HG02970 (cell line): ENCODE data around the gene FOXN4.
A peak's percentile ranks its signal among the peaks of the same experiment; 100 is the strongest.
"Not testable (repeated sequence)": the region's sequence is repeated elsewhere in the genome, so short reads cannot be mapped to it uniquely, and the experiment has no call there.

ENCODE experiments used
- ATAC-seq: cut with Tn5 transposase; IDR thresholded peaks from one replicate; pipeline ENCODE4 v1.9.1; 2021; ENCODE audit warnings: mild to moderate bottlenecking, moderate library complexity, moderate number of reproducible peaks; ENCODE audit not compliant: unreplicated experiment, low FRiP score

Gene FOXN4

GRCh38 chr12:109308534-109309380 lies at the start of gene FOXN4:
FOXN4 (minus strand) TSS chr12:109309284; CDS start chr12:109308321, 963 bp downstream.
- ATAC-seq: no peak

DNA sequence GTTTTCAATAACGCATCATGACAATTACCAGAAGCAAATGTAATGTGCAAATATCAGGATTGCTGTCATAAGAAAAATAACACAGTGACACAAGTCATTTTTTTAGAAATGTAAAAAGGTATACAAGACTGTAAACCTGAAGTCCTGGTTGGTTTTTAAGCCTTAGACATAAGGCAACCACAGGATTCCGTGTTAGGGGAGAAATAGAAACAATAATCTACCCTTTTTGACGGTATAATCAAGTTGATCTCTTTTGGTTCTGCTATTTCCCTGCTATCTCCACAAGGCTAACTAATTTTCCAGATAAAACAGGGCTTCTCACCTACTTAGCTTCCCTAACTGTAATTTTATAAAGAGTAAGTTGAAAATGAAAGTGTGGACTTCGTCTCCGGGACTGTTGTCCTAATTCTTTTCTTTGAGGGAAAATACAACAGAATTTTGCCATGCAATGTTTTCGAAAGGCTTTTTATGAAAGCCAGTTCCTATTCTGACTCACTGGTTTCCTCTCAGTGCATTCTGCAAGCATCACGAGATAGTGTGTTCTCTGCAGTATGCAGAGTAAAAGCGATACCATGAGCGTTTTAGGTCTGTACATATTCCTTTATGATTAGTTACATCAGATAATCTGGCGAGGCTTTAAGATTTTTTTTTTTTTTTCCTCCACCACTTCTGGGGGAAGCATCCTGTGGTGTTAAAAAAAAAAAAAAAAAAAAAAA lies 49.2 kb upstream of the FOXN4 start:
- ATAC-seq: peak; percentile 55

GRCh38 chr12:109357032-109357431 lies 47.9 kb upstream of the FOXN4 start:
- no peak for ATAC-seq

DNA sequence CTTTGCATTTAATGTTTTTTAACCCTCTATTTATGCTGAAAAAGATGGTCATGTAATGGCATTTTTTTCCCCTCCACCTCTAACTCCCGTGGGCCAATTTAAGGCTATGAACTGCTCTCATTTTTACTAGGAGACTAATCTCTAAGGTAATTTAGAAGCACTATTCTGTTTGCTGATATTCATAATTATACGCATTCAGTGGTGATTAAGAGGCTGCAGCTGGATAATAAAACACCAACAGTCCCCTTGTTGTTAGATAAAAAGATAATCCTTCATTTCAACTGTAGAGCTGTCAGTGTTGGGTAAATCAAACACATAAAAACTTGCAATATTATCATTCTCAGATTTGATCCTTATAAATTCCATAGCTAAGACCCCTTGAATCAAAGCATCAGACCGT lies 47.5 kb upstream of the FOXN4 start:
- ATAC-seq: no peak

GRCh38 chr12:109352184-109352583 lies 43.1 kb upstream of the FOXN4 start:
- ATAC-seq: no peak

DNA sequence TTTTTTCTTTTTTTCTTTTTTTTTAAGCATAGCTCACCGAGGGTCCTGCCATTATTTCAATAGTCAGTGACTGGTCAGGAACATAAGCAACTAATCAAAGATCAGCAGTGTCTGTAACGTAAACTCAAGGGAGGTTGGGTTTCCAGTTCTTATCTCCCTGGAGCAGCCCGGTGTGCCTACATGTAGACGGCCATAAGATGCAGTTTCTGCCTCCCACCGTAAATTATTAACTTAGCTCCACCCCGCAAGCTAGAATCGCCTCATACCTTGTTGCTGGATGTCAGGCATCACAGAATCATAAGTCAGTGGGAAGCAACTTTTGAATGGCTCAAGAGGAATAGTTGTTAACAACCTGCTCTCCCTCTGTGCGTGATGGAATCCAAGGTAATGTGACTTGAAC lies 38.5 kb upstream of the FOXN4 start, which contains the start of gene MYO1H:
TSS of gene MYO1H (plus strand) at position 312 of the 400 bp plus-strand sequence. CDS start at position 373, 61 bp downstream.
- no peak for ATAC-seq

DNA sequence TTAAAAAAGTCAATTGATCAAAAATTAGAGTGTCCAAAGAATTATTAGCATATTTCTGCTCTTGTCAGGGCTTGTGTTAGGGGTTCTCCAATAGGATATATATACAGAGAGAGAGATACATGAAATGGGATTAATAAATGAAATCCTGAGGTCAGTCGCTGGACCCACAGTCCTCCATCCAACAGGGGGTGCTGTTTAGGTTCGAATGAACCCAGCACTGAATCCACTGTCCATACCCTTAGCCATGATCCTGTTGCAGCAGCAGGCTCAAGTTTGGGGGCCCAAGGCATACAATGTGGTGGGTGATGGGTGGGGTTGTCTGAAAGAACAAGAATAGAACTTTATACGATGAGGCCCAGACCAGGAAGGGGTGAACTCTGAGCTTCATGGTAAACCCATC lies 37.8 kb upstream of the FOXN4 start:
- ATAC-seq: no peak

GRCh38 chr12:109345428-109345827 lies 36.3 kb upstream of the FOXN4 start:
- no peak for ATAC-seq

DNA sequence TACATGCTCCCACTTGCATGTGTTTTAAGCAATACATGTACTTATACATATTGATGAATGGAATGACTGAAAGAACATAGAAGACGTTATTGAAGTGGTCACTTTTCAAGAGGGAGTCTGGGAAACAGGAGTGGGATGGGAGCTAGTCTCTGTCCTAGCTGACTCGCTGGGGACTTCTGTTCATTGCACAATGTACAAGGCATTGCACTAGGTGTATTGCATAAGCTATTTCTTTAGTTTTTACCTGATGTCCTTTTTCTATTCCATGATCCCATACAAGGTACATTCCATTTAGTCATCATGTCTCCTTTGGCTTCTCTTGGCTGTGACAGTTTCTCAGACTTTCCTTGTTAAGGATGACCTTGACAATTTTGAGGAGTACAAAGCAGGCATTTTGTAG lies 34.6 kb upstream of the FOXN4 start:
- no peak for ATAC-seq

GRCh38 chr12:109336593-109336992 lies 27.5 kb upstream of the FOXN4 start:
- no peak for ATAC-seq

- no peak for ATAC-seq
These were observed 25.8 kb upstream of the FOXN4 start for GRCh38 chr12:109334887-109335286.

GRCh38 chr12:109331301-109331952 lies 22.3 kb upstream of the FOXN4 start:
- ATAC-seq: no peak

DNA sequence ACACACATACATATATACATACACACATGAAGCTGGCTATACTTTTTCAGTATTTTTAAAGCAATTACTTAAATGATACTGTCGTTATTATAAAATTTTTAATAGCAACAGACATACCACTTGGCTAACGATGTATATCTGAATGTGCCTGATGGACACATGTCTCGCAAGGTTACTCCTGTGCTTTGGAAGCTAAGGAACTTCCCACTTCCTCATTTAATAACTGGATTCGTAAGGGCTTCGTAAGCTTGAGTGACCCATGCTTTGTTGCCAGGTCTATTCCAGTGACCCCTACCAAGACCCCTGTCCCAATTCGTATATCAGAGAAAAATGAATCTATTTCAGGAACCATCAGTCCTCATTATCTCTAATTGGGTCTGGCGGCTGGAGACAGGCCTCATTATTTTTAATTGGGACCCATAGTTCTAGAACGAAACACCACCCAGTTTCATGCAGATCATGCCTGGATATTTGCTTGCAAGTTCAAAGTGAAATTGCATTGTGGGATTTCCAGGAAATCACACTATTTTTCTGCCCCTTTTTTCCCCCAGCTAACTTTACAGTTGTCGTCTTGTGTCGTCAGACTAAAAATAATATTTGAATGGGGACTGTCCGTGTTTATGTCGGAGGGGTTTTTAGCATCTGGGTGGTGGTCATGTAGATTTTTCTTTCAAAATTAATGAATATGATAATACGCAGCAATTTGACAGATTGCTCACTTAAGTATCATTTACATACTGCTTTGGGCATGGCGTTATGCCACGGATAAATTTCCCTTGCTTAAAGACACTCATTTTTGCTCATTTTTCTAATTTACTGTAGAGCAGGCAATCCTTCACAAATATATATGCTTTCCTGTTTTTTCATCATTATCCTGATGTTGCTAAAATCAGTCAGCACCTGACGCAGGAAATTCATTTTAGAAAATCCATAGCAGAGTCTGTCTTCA lies 21.5 kb upstream of the FOXN4 start:
- no peak for ATAC-seq

- ATAC-seq: no peak
These were observed 20.6 kb upstream of the FOXN4 start for GRCh38 chr12:109329686-109330085.

- no peak for ATAC-seq
These were observed 19.9 kb upstream of the FOXN4 start for GRCh38 chr12:109329003-109329402.

DNA sequence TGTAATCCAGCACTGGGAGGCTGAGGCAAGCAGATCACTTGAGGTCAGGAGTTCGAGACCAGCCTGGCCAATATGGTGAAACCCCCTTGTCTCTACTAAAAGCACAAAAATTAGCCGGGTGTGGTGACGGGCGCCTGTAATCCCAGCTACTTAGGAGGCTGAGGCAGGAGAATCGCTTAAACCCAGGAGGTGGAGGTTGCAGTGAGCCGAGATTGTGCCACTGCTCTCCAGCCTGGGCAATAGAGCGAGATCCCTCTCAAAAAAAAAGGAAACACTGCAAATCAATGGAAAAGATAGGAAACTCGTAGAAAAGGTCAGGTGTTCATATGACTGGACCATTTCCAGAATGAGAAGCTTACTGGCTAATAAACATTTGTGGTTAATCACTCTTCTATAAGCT lies 12.2 kb upstream of the FOXN4 start:
- ATAC-seq: not testable (repeated sequence)

- ATAC-seq: no peak
These were observed 1.4 kb upstream of the FOXN4 start for GRCh38 chr12:109310247-109311125.

DNA sequence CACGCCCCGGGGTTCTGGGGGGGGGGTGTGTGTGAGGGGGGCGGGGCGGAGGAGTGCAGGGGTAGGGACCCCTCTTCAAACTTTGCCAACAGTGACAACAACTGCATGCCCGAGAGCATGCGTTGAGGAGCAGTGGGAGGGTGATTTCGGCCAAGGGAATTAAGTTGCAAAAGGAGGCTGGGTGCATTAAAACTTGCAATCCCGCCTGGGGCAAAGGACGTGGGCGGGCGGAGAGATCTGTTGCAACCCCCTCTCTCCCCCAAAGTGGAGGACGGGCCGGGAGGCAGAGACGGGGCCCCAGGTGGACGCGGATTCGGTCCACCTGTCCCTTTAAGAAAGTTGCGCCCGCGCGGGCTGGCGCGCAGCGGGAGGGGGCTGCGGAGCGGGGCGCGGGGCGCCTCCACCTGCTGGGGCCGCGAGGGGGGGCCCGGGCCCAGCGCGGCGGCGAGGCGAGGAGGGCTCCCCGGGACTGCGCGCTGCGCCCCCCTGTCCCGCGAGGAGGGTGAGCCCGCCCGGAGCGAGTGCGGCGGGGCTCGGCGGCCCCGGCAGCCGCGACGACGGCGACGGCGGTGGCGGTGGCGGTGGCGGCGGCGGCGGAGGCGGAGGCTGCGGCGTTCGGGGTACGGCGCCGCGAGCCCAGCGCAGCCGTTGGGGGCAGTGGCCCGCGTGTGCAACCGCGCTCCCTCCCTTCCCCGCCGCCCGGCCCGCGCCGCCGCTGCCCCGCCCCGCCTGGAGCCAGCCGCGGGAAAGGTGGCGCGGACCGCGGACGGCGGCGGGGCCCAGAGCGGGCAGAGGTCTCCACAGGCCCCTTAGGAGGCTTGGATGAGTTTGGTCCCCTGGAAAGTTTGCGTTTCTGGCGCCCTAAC lies 530 bp upstream of the FOXN4 start:
- ATAC-seq: no peak
